Measurements from ENCODE around the gene DAAM2.

The DAAM2 gene

DNA sequence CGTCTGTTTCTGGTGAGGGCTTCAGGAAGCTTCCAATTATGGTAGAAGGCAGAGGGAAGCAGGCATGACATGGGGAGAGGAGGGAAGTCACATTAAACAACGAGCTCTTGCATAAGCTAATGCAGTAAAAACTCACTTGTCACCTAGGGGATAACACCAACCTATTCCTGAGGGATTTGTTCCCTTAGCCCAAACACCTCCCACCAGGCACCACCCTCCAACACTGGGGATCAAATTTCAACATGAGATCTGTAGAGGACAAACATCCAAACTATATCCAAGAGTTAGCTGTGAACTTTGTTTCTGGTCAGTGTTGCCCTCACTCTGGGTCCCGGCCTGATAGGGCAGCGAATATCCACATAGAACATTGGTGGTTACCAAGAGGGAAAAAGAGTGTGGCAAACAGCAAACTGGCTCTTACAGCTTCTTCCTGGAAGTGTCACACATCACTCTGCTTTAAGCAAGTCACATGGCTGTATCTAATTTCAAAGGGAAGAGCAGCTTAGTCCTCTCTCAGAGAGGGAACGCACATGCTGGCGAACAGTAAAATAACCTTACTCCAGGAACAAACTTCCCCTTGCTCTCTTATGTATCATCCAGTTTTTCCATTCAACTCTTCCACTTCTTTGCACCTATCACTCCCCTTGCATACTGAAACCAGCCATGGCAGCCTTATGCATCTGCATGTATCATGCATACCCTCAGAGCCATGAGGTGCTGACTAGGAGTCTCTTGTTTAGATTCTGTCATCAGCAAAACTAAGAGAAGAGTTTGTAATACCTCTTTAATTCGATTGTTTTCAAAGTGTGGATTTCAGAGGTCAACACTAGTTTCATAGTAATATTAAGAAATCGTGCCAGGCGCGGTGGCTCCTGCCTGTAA lies 146.8 kb downstream of the DAAM2 start:
- Histone ChIP-seq H3K9ac (ENCODE audit: low read depth in 1 of 2, low read length in 2 of 2) (no peak overlapping the region), H3K4me1 (ENCODE audit: control insufficient read depth in 1 of 2, insufficient read depth in 2 of 2, low read length in 2 of 2) (peaks cover 18 to 23% of the 10 kb centered on the region in 2 donors), H3K27ac (ENCODE audit: low read depth, low read length) (no peak overlapping the region), H3K9me3 (ENCODE audit: control insufficient read depth in 1 of 2, low read length in 2 of 2) (no peaks in the 10 kb centered on the region), H3K36me3 (ENCODE audit: control insufficient read depth in 1 of 2, insufficient read depth in 2 of 2, low read length in 2 of 2) (no peaks in the 10 kb centered on the region), H3K4me3 (ENCODE audit: low read depth in 1 of 2, low read length in 2 of 2) (no peak overlapping the region), H3K27me3 (ENCODE audit: control insufficient read depth in 1 of 2, insufficient read depth in 2 of 2, low read length in 2 of 2) (no peaks in the 10 kb centered on the region)

DNA sequence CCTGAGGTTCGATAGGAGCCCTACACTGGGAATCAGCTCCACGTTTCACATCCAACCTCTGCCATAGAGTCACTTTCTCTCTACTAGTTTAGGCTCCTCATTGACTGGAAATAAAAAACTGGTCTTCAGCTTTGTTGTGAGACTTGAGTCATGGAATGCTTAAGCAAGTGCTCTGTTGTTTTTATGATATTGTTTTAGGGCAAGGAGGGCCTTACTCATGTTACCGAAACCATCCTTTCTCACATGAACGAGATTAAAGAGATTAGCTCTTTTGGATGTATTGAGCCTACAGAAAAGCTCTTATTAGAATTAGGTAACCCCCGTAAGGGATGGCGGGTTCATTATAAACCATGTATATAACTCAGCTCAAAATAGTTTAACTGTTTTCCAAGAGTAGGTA lies 149.0 kb downstream of the DAAM2 start:
- Histone ChIP-seq H3K4me3 (ENCODE audit: low read depth in 1 of 2, low read length in 2 of 2) (no peak overlapping the region), H3K27me3 (ENCODE audit: control insufficient read depth in 1 of 2, insufficient read depth in 2 of 2, low read length in 2 of 2) (no peaks in the 10 kb centered on the region), H3K9me3 (ENCODE audit: control insufficient read depth in 1 of 2, low read length in 2 of 2) (no peaks in the 10 kb centered on the region), H3K36me3 (ENCODE audit: control insufficient read depth in 1 of 2, insufficient read depth in 2 of 2, low read length in 2 of 2) (no peaks in the 10 kb centered on the region), H3K27ac (ENCODE audit: low read depth, low read length) (no peak overlapping the region), H3K4me1 (ENCODE audit: control insufficient read depth in 1 of 2, insufficient read depth in 2 of 2, low read length in 2 of 2) (peaks cover 29 to 33% of the 10 kb centered on the region in 2 donors), H3K9ac (ENCODE audit: low read depth in 1 of 2, low read length in 2 of 2) (no peak overlapping the region)

GRCh38 chr6:39941820-39942219 lies 149.6 kb downstream of the DAAM2 start:
- Histone ChIP-seq H3K36me3 (ENCODE audit: control insufficient read depth in 1 of 2, insufficient read depth in 2 of 2, low read length in 2 of 2) (no peaks in the 10 kb centered on the region), H3K9me3 (ENCODE audit: control insufficient read depth in 1 of 2, low read length in 2 of 2) (no peaks in the 10 kb centered on the region), H3K27me3 (ENCODE audit: control insufficient read depth in 1 of 2, insufficient read depth in 2 of 2, low read length in 2 of 2) (no peaks in the 10 kb centered on the region), H3K4me3 (ENCODE audit: low read depth in 1 of 2, low read length in 2 of 2) (no peak overlapping the region), H3K27ac (ENCODE audit: low read depth, low read length) (no peak overlapping the region), H3K4me1 (ENCODE audit: control insufficient read depth in 1 of 2, insufficient read depth in 2 of 2, low read length in 2 of 2) (peaks cover 36 to 39% of the 10 kb centered on the region in 2 donors), H3K9ac (ENCODE audit: low read depth in 1 of 2, low read length in 2 of 2) (no peak overlapping the region)

- Histone ChIP-seq H3K4me1 (ENCODE audit: control insufficient read depth in 1 of 2, insufficient read depth in 2 of 2, low read length in 2 of 2) (peaks cover 38 to 40% of the 10 kb centered on the region in 2 donors), H3K27me3 (ENCODE audit: control insufficient read depth in 1 of 2, insufficient read depth in 2 of 2, low read length in 2 of 2) (no peaks in the 10 kb centered on the region), H3K9ac (ENCODE audit: low read depth in 1 of 2, low read length in 2 of 2) (no peak overlapping the region), H3K36me3 (ENCODE audit: control insufficient read depth in 1 of 2, insufficient read depth in 2 of 2, low read length in 2 of 2) (no peaks in the 10 kb centered on the region), H3K4me3 (ENCODE audit: low read depth in 1 of 2, low read length in 2 of 2) (no peak overlapping the region), H3K27ac (ENCODE audit: low read depth, low read length) (no peak overlapping the region), H3K9me3 (ENCODE audit: control insufficient read depth in 1 of 2, low read length in 2 of 2) (no peaks in the 10 kb centered on the region)
Measured at GRCh38 chr6:39942903-39943580, 150.9 kb downstream of the DAAM2 start.

- H3K9me3 ChIP-seq (ENCODE audit: control insufficient read depth in 1 of 2, low read length in 2 of 2), result no peaks in the 10 kb centered on the region
- H3K36me3 ChIP-seq (ENCODE audit: control insufficient read depth in 1 of 2, insufficient read depth in 2 of 2, low read length in 2 of 2), result no peaks in the 10 kb centered on the region
- H3K27ac ChIP-seq (ENCODE audit: low read depth, low read length), result no peak overlapping the region
- H3K27me3 ChIP-seq (ENCODE audit: control insufficient read depth in 1 of 2, insufficient read depth in 2 of 2, low read length in 2 of 2), result no peaks in the 10 kb centered on the region
- H3K4me3 ChIP-seq (ENCODE audit: low read depth in 1 of 2, low read length in 2 of 2), result no peak overlapping the region
- H3K4me1 ChIP-seq (ENCODE audit: control insufficient read depth in 1 of 2, insufficient read depth in 2 of 2, low read length in 2 of 2), result peaks cover 44 to 47% of the 10 kb centered on the region in 2 donors
- peak overlapping the region in 1 of 2 donors; percentile 40 for H3K9ac ChIP-seq (ENCODE audit: low read depth in 1 of 2, low read length in 2 of 2)
Measured at GRCh38 chr6:39945626-39946025, 153.4 kb downstream of the DAAM2 start.

- Histone ChIP-seq H3K4me1 (ENCODE audit: control insufficient read depth in 1 of 2, insufficient read depth in 2 of 2, low read length in 2 of 2) (peaks cover 42 to 44% of the 10 kb centered on the region in 2 donors), H3K27me3 (ENCODE audit: control insufficient read depth in 1 of 2, insufficient read depth in 2 of 2, low read length in 2 of 2) (no peaks in the 10 kb centered on the region), H3K27ac (ENCODE audit: low read depth, low read length) (peak overlapping the region; percentile 24), H3K36me3 (ENCODE audit: control insufficient read depth in 1 of 2, insufficient read depth in 2 of 2, low read length in 2 of 2) (no peaks in the 10 kb centered on the region), H3K9me3 (ENCODE audit: control insufficient read depth in 1 of 2, low read length in 2 of 2) (no peaks in the 10 kb centered on the region), H3K9ac (ENCODE audit: low read depth in 1 of 2, low read length in 2 of 2) (peak overlapping the region; percentile 17 to 57), H3K4me3 (ENCODE audit: low read depth in 1 of 2, low read length in 2 of 2) (peak overlapping the region; percentile 36 to 57)
Measured at GRCh38 chr6:39947611-39948068, 155.5 kb downstream of the DAAM2 start.

- H3K4me3 ChIP-seq (ENCODE audit: low read depth in 1 of 2, low read length in 2 of 2), result peak overlapping the region; percentile 13 to 54
- no peak overlapping the region for H3K9ac ChIP-seq (ENCODE audit: low read depth in 1 of 2, low read length in 2 of 2)
- H3K27me3 ChIP-seq (ENCODE audit: control insufficient read depth in 1 of 2, insufficient read depth in 2 of 2, low read length in 2 of 2), result no peaks in the 10 kb centered on the region
- no peak overlapping the region for H3K27ac ChIP-seq (ENCODE audit: low read depth, low read length)
- H3K4me1 ChIP-seq (ENCODE audit: control insufficient read depth in 1 of 2, insufficient read depth in 2 of 2, low read length in 2 of 2), result peaks cover 36 to 44% of the 10 kb centered on the region in 2 donors
- no peaks in the 10 kb centered on the region for H3K36me3 ChIP-seq (ENCODE audit: control insufficient read depth in 1 of 2, insufficient read depth in 2 of 2, low read length in 2 of 2)
- H3K9me3 ChIP-seq (ENCODE audit: control insufficient read depth in 1 of 2, low read length in 2 of 2), result no peaks in the 10 kb centered on the region
Measured at GRCh38 chr6:39948199-39948791, 156.1 kb downstream of the DAAM2 start.

DNA sequence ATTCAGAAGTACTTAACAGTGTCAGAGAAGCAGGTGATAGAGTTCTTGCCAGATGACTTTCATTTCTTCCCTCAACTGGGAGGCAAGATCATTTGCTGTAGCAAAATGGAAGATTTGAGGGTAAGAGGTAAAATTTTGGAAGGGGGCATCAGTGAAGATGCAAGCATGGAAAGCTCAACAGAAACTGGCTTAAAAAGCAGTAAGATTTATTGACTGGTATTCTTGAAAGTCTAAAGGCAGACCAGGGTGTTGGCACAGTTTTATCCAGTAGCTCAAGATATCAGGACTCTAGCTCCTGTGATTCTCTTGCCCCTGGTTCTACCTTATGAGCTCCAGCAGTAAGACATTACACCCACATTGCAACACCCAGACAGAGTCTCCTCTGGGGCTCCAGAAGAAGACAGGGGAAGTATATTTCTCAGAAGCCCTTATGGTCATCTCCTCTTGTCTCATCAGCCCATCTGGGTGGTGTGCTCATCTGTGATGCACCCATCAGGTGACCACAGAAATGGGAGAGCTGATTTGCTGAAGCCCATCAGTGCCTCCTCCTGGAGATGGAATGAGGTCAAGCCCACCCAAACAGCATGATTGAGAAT lies 158.0 kb downstream of the DAAM2 start:
- H3K4me1 ChIP-seq (ENCODE audit: control insufficient read depth in 1 of 2, insufficient read depth in 2 of 2, low read length in 2 of 2), result peaks cover 29 to 34% of the 10 kb centered on the region in 2 donors
- no peaks in the 10 kb centered on the region for H3K9me3 ChIP-seq (ENCODE audit: control insufficient read depth in 1 of 2, low read length in 2 of 2)
- H3K9ac ChIP-seq (ENCODE audit: low read depth in 1 of 2, low read length in 2 of 2), result no peak overlapping the region
- no peak overlapping the region for H3K27ac ChIP-seq (ENCODE audit: low read depth, low read length)
- H3K27me3 ChIP-seq (ENCODE audit: control insufficient read depth in 1 of 2, insufficient read depth in 2 of 2, low read length in 2 of 2), result no peaks in the 10 kb centered on the region
- H3K4me3 ChIP-seq (ENCODE audit: low read depth in 1 of 2, low read length in 2 of 2), result no peak overlapping the region
- H3K36me3 ChIP-seq (ENCODE audit: control insufficient read depth in 1 of 2, insufficient read depth in 2 of 2, low read length in 2 of 2), result no peaks in the 10 kb centered on the region

- Histone ChIP-seq H3K4me3 (ENCODE audit: low read depth in 1 of 2, low read length in 2 of 2) (no peak overlapping the region), H3K27me3 (ENCODE audit: control insufficient read depth in 1 of 2, insufficient read depth in 2 of 2, low read length in 2 of 2) (no peaks in the 10 kb centered on the region), H3K4me1 (ENCODE audit: control insufficient read depth in 1 of 2, insufficient read depth in 2 of 2, low read length in 2 of 2) (peaks cover 25 to 26% of the 10 kb centered on the region in 2 donors), H3K36me3 (ENCODE audit: control insufficient read depth in 1 of 2, insufficient read depth in 2 of 2, low read length in 2 of 2) (no peaks in the 10 kb centered on the region), H3K9ac (ENCODE audit: low read depth in 1 of 2, low read length in 2 of 2) (no peak overlapping the region), H3K27ac (ENCODE audit: low read depth, low read length) (no peak overlapping the region), H3K9me3 (ENCODE audit: control insufficient read depth in 1 of 2, low read length in 2 of 2) (no peaks in the 10 kb centered on the region)
Measured at GRCh38 chr6:39951191-39951590, 159.0 kb downstream of the DAAM2 start.
